Tibial nerve (tissue), 3 donors: ENCODE data around the gene BACH2.

Experiments used
- CTCF ChIP-seq, 5 experiments: fragments of 200-600 bp in 3 of 5; fragments of 450-650 bp in 2 of 5; sonication (generic) in 3 of 5; IDR thresholded peaks; one replicate each; pipeline ENCODE4 v1.5.1; 2016 to 2019; ENCODE audit warnings: antibody characterized with exemption in 5 of 5, mild to moderate bottlenecking in 3 of 5, moderate library complexity in 2 of 5
- POLR2A ChIP-seq, 2 donors: fragments of 450-650 bp; IDR thresholded peaks; one replicate each; pipeline ENCODE4 v1.6.1; 2017; ENCODE audit warnings: antibody characterized with exemption in 2 of 2, mild to moderate bottlenecking in 2 of 2, moderate library complexity in 2 of 2

- TF ChIP-seq POLR2A (IDR thresholded peaks at IDR 0.05) (no peak), CTCF (IDR thresholded peaks at IDR 0.05) (no peak)
Observed at GRCh38 chr6:90253631-90254030, 43.0 kb downstream of the BACH2 start.
